KOPT-K1 (cell line): ENCODE data around the gene ZNF532.

Experiments used
- H3K27ac ChIP-seq: fragments of 200-600 bp; sonication (generic); 2 replicates; pipeline ENCODE4 v1.5.1; 2016; ENCODE audit warnings: antibody characterized with exemption, mild to moderate bottlenecking, low read depth, low read length; ENCODE audit not compliant: poor library complexity, severe bottlenecking
- H3K36me3 ChIP-seq: fragments of 200-600 bp; sonication (generic); 2 replicates; pipeline ENCODE4 v1.5.1; 2017; ENCODE audit warnings: antibody characterized with exemption, mild to moderate bottlenecking, low read length, moderate library complexity; ENCODE audit not compliant: insufficient read depth
- H3K9me3 ChIP-seq: fragments of 200-600 bp; sonication (generic); 2 replicates; pipeline ENCODE4 v1.5.1; 2017; ENCODE audit warnings: antibody characterized with exemption, low read length, mild to moderate bottlenecking; ENCODE audit not compliant: insufficient read depth, poor library complexity, severe bottlenecking

Gene ZNF532

DNA sequence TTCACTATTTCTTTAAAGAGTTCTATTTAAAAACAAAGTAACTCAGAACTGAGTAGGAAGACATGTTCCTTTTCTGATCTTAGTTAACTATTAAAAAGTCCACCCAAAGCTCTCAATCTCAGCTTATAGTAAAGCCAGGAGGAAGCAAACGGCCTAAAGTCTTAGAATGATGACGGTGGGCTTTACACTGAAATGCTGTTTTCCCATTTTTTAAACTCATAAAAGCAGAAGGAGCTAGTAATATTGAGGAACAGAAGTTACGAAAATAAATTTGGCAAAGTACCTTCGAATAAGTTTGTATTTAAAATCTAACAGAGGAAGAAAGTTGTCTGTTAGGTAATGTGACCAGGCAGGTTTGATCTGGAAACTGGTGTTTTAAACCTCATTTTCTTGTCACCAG, 111.1 kb downstream of the ZNF532 start:
- Histone ChIP-seq H3K9me3 (no peaks in the 10 kb centered on the region), H3K36me3 (no peaks in the 10 kb centered on the region), H3K27ac (no peak overlapping the region)

DNA sequence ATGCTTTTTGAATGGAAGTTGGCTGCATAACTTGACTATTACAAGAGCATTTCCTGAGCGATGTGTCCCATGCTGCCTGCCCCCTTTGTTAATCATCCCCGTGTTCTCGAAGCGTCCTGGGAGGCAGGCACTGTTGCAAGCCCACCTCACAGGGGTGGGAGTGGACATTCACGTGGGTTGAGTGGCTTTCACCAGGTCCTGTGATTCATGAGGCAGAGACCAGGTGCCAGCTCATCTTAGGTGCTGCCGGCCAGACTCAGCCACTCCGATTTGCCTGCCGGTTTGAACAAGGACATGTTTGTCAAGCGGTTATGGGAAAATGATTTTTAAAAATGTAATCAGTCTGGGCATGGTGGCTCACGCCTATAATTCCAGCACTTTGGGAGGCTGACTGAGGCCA, 112.5 kb downstream of the ZNF532 start:
- no peaks in the 10 kb centered on the region for H3K9me3 ChIP-seq
- no peaks in the 10 kb centered on the region for H3K36me3 ChIP-seq
- no peak overlapping the region for H3K27ac ChIP-seq

DNA sequence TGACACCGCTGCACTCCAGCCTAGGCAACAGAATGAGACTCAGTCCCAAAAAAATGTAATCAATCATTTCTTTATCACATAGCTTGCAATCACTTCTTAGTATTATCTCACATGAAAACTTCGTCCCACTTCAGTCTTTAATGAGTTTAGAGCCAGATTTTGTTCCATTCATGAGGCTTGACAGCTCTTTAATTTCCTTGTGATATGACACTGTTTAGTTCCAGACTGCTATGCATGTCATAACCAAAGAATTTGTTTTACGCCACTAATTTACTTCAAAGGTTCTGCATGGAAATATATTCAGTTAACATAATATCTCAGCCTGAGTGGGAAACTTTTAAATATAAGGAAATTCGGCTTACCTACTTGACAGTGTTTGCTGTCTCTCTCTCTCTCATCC, 113.1 kb downstream of the ZNF532 start:
- Histone ChIP-seq H3K27ac (no peak overlapping the region), H3K36me3 (no peaks in the 10 kb centered on the region), H3K9me3 (no peaks in the 10 kb centered on the region)

DNA sequence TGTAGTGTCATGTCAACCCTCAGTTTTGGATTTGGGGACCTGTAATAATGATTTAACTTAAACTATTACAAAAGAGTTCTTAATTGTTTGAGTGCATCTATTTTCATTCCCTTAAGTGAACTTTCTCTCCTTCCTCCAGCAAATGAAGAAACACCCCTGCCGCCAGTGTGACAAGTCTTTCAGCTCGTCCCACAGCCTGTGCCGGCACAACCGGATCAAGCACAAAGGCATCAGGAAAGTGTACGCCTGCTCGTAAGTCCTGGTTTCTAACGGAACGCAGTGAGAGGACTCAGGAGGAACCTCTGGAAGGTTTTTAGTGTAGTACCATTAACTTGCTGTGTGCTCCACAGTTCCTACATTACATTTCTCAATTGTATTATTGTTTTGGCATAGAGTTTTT, 114.2 kb downstream of the ZNF532 start:
- no peak overlapping the region for H3K27ac ChIP-seq
- no peaks in the 10 kb centered on the region for H3K9me3 ChIP-seq
- no peaks in the 10 kb centered on the region for H3K36me3 ChIP-seq

DNA sequence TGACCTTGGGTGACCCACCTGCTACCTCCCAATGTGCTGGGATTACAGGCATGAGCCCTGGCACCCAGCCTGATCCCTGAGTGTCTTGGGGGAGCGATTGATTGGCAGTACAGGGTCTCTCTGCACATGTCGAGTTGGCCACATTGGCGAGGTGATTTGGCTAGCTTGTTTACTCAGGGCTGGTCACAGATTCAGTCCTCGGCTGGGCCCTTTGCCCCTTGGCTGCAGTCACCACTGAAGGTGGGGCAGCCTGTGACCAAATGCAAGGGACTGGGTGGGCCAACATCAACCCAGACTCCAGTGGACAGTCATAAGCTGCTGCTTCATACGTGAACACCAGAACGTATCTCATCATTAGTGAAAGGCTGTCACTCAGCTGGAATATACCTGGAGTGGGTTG, 114.9 kb downstream of the ZNF532 start:
- no peaks in the 10 kb centered on the region for H3K36me3 ChIP-seq
- H3K27ac ChIP-seq: no peak overlapping the region

DNA sequence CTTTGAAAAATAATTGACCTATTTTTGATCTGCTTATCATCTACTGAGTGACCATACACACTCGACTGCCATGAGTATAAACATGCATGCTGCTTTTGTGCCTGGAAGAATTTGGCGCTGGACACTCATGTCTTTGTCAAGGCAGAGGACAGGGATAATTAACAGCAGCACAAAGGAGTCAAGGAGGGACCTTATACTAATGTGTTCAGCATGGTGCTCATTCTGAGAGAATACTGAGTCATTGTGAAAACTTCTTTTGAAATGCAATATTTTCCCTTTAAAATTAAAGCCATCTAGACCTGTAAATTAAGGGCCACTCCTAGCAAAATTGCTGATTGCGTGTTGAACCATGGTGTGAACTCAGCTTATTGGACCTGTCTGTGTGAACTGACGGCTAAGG, 116.3 kb downstream of the ZNF532 start:
- Histone ChIP-seq H3K36me3 (no peaks in the 10 kb centered on the region), H3K9me3 (no peaks in the 10 kb centered on the region), H3K27ac (no peak overlapping the region)

More for the DNA sequence above, 114.9 kb downstream of the ZNF532 start:
- no peaks in the 10 kb centered on the region for H3K9me3 ChIP-seq

DNA sequence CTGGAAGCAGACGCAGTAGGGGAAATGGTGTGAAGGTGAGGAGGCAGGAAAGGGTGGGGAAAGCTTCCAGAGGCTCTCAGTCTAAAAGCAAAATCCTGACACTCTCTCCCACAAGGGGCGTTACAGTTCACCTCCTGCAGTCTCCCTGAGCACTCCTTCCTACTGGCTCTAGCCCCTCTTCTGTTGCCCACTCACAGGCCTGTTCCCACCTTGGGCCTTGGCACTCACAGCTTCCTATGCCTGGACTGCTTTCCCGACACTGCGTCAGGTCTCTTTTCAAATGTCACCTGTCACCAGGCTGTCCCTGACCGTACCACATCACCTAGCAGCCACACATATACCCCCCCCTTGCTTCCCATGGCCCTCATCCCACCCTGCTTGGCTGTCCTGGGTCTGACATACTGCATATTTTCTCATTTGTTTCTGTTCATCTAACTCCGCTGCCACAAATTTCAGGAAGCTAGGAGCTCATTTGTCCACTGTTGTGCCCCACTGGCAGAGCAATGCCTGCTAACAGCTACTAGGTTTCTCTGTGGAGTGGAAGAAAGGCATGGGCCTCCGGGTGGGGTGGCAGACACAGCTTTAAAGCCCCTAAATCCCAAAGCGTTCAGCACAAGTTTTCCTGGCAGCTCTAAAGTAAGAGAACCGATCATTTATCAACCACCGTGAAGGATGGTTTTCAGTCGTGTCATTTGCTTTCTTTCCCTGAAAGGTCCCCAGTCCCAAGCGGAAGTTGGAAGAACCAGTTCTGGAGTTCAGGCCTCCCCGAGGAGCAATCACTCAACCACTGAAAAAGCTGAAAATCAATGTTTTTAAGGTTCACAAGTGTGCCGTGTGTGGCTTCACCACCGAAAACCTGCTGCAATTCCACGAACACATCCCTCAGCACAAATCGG, 118.8 kb downstream of the ZNF532 start:
- H3K9me3 ChIP-seq: no peaks in the 10 kb centered on the region
- no peaks in the 10 kb centered on the region for H3K36me3 ChIP-seq
- no peak overlapping the region for H3K27ac ChIP-seq

DNA sequence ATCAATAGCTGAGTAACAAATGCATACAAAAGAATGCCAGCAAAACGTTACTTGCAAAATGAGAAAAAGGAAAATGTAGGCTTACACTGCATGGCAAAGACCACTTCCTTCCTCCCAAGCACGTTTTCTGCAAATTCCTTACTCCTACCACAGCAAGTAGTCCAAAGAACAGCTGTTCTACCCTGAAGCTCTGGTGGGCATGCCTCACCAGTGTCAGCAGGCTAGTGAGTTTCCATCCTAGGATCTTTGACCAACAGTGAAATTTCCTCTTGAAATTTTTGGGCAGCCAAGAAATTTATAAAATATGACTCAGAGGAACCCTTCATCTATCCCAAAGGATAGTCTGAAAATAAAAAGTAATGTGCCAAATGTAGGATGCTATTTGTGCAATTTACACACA, 123.9 kb downstream of the ZNF532 start:
- Histone ChIP-seq H3K36me3 (no peaks in the 10 kb centered on the region), H3K9me3 (no peaks in the 10 kb centered on the region), H3K27ac (no peak overlapping the region)

DNA sequence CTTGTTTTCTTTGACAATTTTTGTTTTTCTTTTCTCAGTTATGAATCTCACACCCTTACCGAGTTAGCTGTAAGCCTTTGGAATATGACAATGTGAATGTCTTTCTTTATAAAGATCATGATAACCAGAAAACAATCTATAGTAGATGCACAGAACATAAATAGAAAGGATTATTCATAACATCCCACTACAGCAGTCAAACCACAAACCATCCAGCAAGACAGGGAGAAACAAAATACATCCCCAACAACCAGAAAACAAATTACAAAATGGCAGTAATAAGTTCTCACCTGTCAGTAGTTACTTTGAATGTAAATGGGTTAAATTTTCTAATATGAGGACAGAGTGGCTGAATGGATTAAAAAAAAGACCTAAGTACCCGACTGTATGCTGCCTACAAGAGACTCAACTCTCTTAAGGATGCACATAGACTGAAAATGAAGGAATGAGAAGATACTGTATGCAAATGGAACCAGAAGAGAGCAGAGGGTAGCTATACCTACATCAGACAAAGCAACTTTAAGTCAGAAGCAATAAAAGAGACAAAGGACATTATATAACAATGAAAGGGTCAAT, 124.6 kb downstream of the ZNF532 start:
- Histone ChIP-seq H3K36me3 (no peaks in the 10 kb centered on the region), H3K9me3 (no peaks in the 10 kb centered on the region), H3K27ac (no peak overlapping the region)

DNA sequence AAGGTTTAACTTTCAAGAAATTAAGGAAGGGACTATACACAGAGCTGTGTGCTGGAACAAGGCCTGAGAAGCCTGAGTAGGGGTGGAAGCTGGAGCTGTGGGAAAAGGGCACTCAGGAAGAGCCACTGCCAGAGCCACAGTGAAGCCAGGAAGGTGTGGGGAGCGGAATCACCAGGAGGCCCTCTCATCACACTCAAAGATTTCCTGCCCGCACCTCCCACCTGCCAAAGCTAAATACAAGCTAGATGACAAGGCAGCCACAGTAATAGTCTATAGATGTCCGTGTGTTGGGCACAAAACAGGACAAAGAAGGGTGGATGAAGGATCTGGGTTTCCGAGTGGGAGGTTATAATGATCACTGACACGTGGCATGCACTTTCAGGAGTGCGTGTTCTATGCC, 126.0 kb downstream of the ZNF532 start:
- H3K27ac ChIP-seq: no peak overlapping the region
- no peaks in the 10 kb centered on the region for H3K9me3 ChIP-seq
- H3K36me3 ChIP-seq: no peaks in the 10 kb centered on the region

DNA sequence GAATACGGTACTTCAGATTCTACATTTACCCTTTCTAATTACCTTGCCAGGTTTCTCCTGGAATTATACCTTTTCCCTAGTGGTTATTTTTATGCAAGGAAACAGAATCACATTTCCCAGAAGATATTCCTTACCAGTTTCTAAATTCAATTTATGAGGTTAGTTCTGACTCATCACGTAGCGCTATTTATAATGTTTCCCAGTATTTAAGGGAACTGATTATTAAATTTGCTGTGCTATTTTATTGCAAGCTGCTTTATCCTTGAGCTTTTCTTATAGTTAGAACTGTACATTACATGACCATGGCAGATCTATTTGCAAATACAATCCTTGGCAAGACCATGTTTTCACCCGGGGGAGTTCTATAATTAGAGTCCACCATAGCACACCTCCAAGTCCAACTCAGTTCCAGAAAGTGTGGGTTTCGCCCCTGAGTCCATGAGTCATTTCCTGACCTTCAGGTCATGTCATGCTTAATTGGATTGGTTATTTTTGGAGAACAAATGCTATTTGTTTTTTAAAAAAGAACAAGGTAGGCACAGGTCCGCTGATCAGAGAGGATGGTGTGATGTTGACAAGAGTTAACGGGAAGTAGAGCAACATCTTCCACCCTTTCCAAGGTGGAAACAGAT, 126.6 kb downstream of the ZNF532 start:
- no peaks in the 10 kb centered on the region for H3K36me3 ChIP-seq
- no peaks in the 10 kb centered on the region for H3K9me3 ChIP-seq
- H3K27ac ChIP-seq: no peak overlapping the region

DNA sequence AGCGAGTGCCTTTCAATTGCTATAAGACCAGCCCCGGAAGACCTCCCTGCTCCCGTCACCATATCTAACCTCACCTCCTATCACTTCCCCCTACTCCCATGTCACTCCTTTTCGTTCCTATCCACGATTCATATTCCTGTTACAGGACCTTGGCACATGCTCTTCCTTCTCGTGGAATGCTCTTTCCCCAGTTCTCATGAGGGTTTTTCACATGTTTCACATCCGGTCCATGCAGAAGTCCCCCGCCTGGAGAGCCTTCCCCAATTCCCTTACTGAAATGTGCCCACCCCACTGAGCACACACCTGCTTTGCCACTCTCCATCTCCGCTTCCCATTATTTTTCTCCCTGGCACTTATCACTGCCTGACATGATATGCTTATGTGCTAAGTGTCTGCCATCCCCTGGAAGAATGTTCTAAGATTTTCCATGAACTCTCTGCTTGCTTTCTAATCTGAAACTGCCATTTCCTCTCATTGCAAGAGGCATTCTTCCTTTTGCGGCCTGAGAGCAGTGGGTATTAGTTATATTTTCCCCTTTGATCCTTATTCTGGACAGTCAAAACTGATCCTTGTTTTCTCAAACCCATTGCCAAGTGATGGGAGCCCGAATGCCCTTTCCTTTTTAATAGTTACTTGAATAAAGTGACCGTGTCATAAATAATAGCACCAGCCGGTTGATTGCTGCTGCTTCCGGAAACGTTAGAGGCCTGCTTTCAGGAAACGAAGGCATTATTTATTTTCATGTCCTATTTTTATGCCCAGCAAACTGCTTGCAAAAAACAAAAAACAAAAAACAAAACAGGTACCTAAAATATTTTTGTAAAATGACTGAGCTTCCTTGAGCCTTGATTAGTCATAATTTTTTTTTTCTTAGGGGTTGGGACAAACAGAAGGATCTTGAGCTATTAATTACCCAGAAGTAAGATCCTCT, 127.9 kb downstream of the ZNF532 start:
- no peak overlapping the region for H3K27ac ChIP-seq
- H3K9me3 ChIP-seq: no peaks in the 10 kb centered on the region
- no peaks in the 10 kb centered on the region for H3K36me3 ChIP-seq

DNA sequence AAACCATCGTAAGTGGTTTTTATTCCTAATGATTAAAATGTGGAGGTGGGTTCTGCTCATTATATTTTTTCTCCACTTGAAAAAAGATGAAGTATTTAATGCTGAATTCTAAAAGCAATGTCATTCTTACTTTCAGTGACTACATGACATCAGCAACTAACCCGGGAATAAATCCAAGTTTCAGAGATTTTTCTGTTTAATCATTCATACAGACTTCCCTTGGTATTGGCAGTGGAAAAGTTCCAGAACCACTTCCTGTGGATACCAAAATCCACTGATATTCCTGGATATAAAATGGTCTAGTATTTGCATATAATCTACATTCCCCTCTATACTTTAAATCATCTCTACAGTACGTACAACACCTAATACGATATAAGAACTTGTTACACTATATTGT, 128.6 kb downstream of the ZNF532 start:
- no peaks in the 10 kb centered on the region for H3K9me3 ChIP-seq
- no peak overlapping the region for H3K27ac ChIP-seq
- H3K36me3 ChIP-seq: no peaks in the 10 kb centered on the region

DNA sequence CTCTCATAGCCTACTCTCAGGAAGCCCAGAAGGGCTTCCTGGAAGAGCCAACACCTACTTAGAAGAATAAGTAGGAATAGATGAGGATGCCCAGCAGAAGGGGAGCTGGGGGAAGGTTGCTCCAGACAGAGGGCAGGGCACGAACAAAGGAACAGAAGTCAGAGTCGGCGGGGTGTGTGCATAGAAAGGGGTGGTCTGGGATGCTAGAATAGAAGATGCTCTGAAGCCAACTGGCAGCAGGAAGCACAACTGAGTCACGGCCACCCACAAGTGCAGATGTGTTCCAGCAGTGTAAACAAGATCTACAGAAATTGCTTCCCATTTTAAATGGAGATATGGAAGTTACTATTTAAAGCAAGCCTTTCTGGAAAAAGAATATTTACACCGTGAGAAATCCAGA, 131.0 kb downstream of the ZNF532 start:
- H3K9me3 ChIP-seq: no peaks in the 10 kb centered on the region
- no peak overlapping the region for H3K27ac ChIP-seq
- H3K36me3 ChIP-seq: no peaks in the 10 kb centered on the region

DNA sequence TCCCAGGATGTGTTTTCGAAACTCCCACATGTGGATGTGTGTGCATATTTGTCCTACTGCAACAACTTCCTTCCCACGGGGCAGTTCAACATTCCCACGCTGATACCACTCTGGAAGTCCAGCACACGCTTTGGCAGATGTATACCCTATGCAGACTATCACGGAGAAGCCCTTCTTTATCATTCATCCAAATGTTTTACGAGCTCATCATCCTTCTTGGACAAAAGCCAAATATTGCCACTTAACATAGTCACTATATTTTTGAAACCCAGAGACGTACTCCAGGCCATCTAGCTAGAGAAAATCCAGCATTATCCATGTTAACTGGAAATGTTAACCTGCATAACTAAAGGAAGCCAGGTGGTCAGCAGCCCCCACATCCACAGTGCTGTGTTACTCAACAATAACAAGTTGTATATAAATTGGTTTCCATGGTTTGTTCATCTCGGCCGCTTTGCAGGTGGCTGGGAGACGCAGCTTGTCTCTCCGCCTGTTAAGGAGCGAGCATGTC, 131.5 kb downstream of the ZNF532 start:
- Histone ChIP-seq H3K36me3 (no peaks in the 10 kb centered on the region), H3K27ac (no peak overlapping the region), H3K9me3 (no peaks in the 10 kb centered on the region)
